GM21526 (cell line): ENCODE measurements around the gene SFSWAP.
"Not testable (repeated sequence)": the region's sequence is repeated elsewhere in the genome, so short reads cannot be mapped to it uniquely, and the experiment has no call there.

Source experiments
- ATAC-seq: cut with Tn5 transposase; IDR thresholded peaks from one replicate; pipeline ENCODE4 v1.9.1; 2021; ENCODE audit warnings: moderate library complexity; ENCODE audit not compliant: unreplicated experiment, low FRiP score

SFSWAP gene

DNA sequence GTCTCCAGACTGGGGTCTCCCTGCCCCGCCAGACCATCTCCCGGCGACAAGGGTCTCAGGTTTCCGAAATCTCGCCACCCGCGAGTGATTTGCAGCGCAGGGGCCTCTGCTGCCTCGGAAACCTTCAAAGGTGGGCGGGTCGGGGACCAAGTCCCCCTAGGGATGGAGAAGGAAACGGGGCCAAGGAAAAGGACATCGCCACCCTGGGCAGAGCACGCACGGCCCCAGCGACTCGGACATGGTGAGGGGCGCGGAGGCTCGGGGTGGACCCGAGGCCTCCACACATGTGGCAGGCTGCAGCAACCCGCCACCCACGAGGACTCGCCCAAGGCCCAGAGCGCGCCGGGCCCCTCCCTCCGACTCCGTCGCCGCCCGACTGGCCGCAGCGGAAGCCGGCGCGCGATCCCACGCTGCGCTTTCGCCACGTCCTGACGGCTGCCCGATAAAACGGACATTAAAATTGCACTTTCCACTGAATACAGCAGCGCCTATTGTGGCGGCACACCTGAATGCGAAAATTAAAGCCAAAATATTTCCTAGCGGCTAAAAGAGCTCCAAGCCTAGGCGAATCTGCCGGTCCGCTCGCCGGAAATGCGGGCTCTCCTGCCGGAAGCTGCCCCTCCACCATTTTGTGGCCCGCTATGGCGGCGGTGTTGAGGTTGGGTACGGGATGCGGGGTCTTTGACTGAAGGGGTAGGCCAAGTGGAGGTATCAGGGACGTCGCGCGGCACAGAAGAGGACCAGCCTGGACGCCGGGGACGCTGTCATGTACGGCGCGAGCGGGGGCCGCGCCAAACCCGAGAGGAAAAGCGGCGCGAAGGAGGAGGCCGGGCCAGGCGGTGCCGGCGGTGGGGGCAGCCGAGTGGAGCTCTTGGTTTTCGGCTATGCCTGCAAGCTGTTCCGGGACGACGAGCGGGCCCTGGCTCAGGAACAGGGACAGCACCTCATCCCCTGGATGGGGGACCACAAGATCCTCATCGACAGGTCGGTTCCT is at the start of gene SFSWAP:
Gene SFSWAP (plus strand): TSS at position 627 of the 994 bp plus-strand sequence. CDS start 140 bp downstream, at position 767.
- peak; percentile 86 for ATAC-seq

DNA sequence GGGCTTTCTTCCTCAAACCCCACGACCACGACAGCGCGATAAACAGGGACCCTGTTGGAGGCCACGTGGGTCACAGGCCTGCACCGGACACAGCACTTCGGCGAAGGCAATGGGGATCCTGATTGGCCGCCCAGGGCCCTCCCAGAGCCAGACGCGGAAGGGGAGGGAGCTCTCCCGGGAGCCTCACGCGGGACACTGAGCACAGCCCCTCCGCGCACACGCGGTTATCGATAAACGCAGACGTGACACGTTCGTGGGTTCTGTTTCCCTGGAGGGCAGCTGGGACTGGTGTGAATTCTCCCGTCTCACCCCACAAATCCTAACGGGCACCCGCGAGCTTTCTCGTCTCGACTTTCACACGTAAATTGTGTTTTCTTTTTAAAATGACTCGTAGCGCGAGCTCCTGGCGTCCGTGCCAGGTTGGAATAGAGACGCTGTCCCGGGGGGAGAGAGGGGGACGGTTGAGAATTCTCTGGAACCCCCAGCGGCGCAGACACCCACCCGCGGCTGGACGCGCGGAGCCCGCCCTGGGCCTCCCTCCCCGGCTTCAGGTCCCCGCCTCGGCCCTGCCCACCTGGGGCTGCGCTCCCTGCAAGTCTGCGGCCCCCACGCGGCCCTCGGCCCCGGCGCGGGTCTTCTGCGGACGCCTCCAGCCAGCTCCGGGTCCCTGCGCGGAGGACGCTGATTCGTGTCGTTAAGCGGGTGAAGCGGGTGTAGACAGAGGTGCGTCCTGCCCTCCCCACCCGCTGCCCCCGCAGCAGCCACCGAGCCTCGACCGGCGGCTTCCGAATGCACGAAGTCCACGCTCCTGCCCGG is 49.5 kb upstream of the SFSWAP start:
- ATAC-seq = not testable (repeated sequence)

DNA sequence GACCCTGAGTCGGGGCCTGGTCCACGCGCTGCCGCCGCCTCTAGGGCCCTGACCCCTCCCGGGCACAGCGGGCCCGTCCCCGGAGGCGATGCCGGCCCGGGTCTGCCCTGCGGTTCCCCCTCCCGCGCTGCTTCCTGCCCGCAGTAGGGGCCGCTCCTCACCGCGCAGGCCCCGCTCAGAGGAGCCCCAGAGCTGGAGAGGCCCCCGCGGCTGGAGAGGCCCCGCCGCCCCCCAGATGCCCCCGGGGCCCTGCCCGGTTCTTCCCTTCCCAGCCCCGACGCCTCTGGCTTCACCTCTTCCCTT is 49.0 kb upstream of the SFSWAP start:
- ATAC-seq = not testable (repeated sequence)

DNA sequence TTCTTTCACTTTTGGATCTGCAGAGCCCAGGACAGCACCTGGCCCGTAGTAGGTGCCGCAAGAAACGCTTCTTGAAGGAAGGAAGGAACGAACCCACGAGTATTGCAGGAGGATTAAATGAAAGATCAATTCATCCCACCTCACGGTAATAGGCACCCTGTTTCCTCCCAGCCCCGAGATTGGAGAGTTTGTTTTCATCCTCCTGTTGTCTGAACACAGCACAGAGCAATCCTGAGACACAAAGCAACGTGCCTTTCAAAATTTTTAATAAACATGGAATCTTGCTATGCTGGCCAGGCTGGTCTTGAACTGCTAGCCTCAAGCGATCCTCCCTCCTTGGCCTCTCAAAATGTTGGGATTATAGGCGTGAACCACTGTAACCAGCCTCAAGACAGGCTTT is 48.5 kb upstream of the SFSWAP start:
- ATAC-seq = not testable (repeated sequence)

DNA sequence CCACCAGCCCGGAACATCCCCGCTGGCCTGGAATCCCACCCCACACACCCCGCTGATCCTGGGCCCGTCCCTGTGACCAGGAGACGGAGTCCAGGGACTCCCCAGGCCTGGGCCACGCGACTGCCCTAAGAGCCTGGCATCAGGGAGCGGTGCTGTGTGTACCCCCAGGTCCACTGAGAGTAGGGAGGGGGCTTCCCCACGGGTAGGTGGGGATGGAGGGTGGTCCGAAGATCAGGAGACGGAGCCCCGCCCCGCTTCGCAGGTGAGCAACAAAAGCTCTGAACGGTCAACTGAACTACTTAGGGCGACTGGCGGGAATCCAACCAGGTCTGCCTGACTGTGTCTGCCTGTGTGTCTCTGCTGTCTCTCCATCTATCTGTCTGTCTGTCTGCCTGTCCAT is 45.2 kb upstream of the SFSWAP start:
- ATAC-seq = not testable (repeated sequence)

GRCh38 chr12:131666486-131666885 is 44.4 kb upstream of the SFSWAP start:
- ATAC-seq = not testable (repeated sequence)

DNA sequence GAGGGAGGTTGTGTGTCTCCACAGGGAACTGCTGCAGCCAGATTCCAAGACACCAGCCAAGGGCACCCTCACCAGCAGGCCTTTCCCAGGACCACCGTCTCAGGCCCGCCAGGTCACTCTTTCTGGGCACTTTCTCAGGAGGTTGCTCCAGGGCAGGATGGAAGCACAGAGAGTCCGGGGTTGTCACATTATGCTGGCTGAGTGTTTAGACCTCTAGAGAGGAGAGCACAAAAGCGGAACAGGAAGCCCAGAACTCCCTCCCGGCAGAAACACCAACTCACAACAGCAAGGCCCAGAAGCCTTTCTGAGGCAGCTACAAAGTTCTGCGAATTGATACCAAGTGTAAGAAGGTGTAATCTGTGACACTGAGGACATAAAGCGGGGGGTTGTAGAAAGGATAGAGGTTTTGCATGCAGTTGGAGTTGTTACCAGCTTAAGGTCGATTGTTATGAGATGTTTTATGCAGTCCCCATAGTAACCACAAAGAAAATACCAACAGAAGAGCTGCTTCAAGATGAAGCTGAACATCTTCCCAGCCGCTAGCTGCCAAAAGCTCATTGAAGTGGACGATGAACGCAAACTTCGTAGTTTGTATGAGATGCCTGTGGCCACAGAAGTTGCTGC is 43.8 kb upstream of the SFSWAP start:
- ATAC-seq = not testable (repeated sequence)

- no peak for ATAC-seq
Measured at GRCh38 chr12:131671276-131671675, 39.6 kb upstream of the SFSWAP start.

DNA sequence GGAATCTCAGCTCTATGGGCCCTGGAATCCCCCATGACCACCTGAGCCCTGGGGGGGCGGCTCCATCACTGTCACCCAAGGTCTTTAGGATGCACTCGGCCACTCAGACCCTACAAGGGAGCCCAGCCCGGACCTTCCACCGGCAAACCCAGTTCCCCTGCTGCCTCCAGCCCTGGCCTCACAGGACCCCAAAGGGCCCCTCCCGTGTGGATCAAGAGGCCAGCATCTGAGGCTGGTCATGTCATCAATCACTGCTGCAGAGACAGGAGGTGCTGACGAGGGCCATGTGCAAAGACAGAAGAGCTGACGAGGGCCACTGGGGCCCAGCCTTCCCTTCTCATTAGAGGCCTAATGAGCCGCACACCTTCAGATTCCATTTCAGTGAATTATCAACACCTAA is 39.0 kb upstream of the SFSWAP start:
- no peak for ATAC-seq

- ATAC-seq = no peak
Measured at GRCh38 chr12:131672311-131672940, 38.5 kb upstream of the SFSWAP start.

DNA sequence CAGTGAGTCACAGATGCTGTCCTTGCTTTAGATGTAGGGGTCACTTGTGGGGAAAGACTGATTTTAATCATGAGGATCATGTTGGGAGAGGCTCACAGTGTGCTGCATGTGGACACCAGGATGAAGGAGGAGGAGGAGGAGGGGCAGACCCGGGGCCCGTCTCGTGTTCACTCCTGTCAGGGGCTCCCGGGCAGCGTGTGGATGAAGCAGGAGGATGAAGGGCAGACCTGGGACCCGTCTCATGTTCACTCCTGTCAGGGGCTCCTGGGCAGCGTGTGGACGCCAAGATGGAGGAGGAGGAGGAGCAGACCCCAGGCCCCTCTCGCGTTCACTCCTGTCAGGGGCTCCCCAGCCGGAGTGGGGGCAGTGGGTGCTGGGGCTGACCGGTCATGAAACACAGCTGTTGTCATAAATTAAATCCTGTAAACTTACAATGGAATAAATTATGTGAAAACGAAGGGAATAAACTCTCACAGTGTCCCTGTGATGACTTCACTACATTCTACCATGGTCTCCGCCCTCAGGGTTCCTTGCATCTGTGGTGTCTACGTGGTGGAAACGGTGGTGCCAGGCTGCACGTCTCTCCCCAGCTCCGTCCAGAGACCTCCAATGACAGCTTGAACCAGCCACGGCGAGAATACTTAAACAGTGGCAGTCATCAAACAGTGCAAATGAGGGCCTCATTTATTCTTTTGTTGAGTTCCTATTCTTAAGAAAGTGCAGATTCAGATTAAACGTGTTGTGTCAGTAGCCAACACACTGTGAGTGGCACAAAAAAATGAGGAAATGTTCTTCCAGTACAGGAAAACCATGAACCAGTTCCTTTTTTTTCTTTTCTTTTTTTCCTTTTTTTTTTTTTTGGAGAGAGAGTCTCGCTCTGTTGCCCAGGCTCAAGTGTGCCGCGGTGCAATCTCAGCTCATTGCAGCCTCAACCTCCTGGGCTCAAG is 37.7 kb upstream of the SFSWAP start:
- no peak for ATAC-seq

GRCh38 chr12:131673888-131674257 is 37.0 kb upstream of the SFSWAP start:
- ATAC-seq = no peak

- no peak for ATAC-seq
Measured at GRCh38 chr12:131674373-131674772, 36.5 kb upstream of the SFSWAP start.

- ATAC-seq = no peak
Measured at GRCh38 chr12:131675126-131676080, 35.5 kb upstream of the SFSWAP start.

GRCh38 chr12:131676544-131676943 is 34.3 kb upstream of the SFSWAP start:
- ATAC-seq = no peak

DNA sequence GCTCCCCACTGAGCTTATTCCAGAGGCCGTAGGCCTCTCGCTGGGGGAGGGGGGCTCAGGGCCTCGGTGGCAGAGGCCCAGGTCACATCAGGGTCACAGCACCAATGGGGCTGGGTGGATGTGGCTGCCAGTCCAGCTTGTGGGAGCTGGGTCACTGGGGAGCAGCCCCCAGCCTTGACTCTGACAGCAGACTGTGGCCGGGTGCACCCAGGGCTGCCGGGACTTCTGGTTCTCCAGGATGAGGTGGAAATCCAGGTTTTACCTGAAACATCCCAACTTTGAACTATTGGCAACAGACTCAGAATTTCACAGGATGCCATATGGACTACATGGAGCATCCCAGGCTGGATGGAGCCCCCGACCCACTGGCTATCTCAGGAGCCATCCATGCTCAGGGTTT is 33.8 kb upstream of the SFSWAP start:
- ATAC-seq = not testable (repeated sequence)

GRCh38 chr12:131677699-131678098 is 33.2 kb upstream of the SFSWAP start:
- ATAC-seq = no peak
